T-helper 22 cell (primary cell): Measurements from ENCODE around the gene COL19A1.
"Not testable (repeated sequence)": the region's sequence is repeated elsewhere in the genome, so short reads cannot be mapped to it uniquely, and the experiment has no call there.

Experiments used
- DNase-seq: peaks from one replicate; pipeline ENCODE4 v3.0.0-alpha.2; 2020; ENCODE audit warnings: low read depth

Gene COL19A1

GRCh38 chr6:69900869-69901268 is 34.5 kb downstream of the COL19A1 start:
- no peak for DNase-seq

- DNase-seq: no peak
These were observed 35.0 kb downstream of the COL19A1 start for GRCh38 chr6:69901361-69901760.

GRCh38 chr6:69907981-69908498 is 41.7 kb downstream of the COL19A1 start:
- no peak for DNase-seq

- no peak for DNase-seq
These were observed 47.0 kb downstream of the COL19A1 start for GRCh38 chr6:69913361-69913760.

GRCh38 chr6:69914015-69914485 is 47.7 kb downstream of the COL19A1 start:
- DNase-seq: no peak

GRCh38 chr6:69915346-69915745 is 49.0 kb downstream of the COL19A1 start:
- no peak for DNase-seq

- no peak for DNase-seq
These were observed 51.5 kb downstream of the COL19A1 start for GRCh38 chr6:69917834-69918233.

- DNase-seq: no peak
These were observed 52.6 kb downstream of the COL19A1 start for GRCh38 chr6:69918813-69919475.

- not testable (repeated sequence) for DNase-seq
These were observed 54.7 kb downstream of the COL19A1 start for GRCh38 chr6:69921066-69921465.

GRCh38 chr6:69921611-69922010 is 55.3 kb downstream of the COL19A1 start:
- not testable (repeated sequence) for DNase-seq

GRCh38 chr6:69926745-69927144 is 60.4 kb downstream of the COL19A1 start:
- DNase-seq: no peak

GRCh38 chr6:69933239-69933638 is 66.9 kb downstream of the COL19A1 start:
- DNase-seq: no peak

- DNase-seq: no peak
These were observed 68.7 kb downstream of the COL19A1 start for GRCh38 chr6:69935079-69935478.

GRCh38 chr6:69936674-69937363 is 70.5 kb downstream of the COL19A1 start:
- DNase-seq: no peak

- DNase-seq: no peak
These were observed 71.2 kb downstream of the COL19A1 start for GRCh38 chr6:69937402-69938136.

GRCh38 chr6:69942485-69942884 is 76.1 kb downstream of the COL19A1 start:
- DNase-seq: no peak

- DNase-seq: no peak
These were observed 78.8 kb downstream of the COL19A1 start for GRCh38 chr6:69945192-69945591.

GRCh38 chr6:69948479-69949114 is 82.2 kb downstream of the COL19A1 start:
- no peak for DNase-seq

- DNase-seq: no peak
These were observed 87.1 kb downstream of the COL19A1 start for GRCh38 chr6:69953491-69953890.

- no peak for DNase-seq
These were observed 88.4 kb downstream of the COL19A1 start for GRCh38 chr6:69954733-69955132.

GRCh38 chr6:69957985-69958559 is 91.7 kb downstream of the COL19A1 start:
- DNase-seq: no peak

- no peak for DNase-seq
These were observed 92.6 kb downstream of the COL19A1 start for GRCh38 chr6:69958978-69959377.
